Fibroblast of lung (primary cell): ENCODE data around the gene SDK1. TPM values are rescaled to one million over a fixed set of nuclear protein-coding genes. Genes with fewer than 3 reads are reported as not detected.

ENCODE experiments used
- DNase-seq, 2 donors: peaks; one replicate each; pipeline versions ENCODE4 v3.0.0 to v3.0.0-alpha.2; 2010; ENCODE audit warnings: low read depth in 2 of 2
- H2AFZ ChIP-seq: 2 replicates; pipeline ENCODE4 v1.5.1; 2012; ENCODE audit warnings: low read length, control low read depth, inconsistent platforms
- H3K27ac ChIP-seq: 2 replicates; pipeline ENCODE4 v1.5.1; 2011; ENCODE audit warnings: low read length, control low read depth; ENCODE audit not compliant: insufficient read depth
- H3K27me3 ChIP-seq: 2 replicates; pipeline ENCODE4 v1.5.1; 2011; ENCODE audit warnings: mild to moderate bottlenecking, low read length; ENCODE audit not compliant: control insufficient read depth, insufficient read depth
- H3K36me3 ChIP-seq: 2 replicates; pipeline ENCODE4 v1.5.1; 2011; ENCODE audit warnings: low read length; ENCODE audit not compliant: control insufficient read depth, insufficient read depth
- H3K4me1 ChIP-seq: 2 replicates; pipeline ENCODE4 v1.5.1; 2011; ENCODE audit warnings: low read length; ENCODE audit not compliant: control insufficient read depth, insufficient read depth; ENCODE audit errors: extremely low read depth
- H3K4me2 ChIP-seq: 2 replicates; pipeline ENCODE4 v1.5.1; 2011; ENCODE audit warnings: low read length, control low read depth; ENCODE audit not compliant: insufficient read depth; ENCODE audit errors: extremely low read depth
- H3K4me3 ChIP-seq, 4 experiments: fragments of 200-600 bp in 1 of 4; sonication (generic) in 1 of 4; replicated peaks in 1 of 4; 2 replicates each; pipeline ENCODE4 v1.5.1; 2011 to 2016; ENCODE audit warnings: low read length in 4 of 4, low read depth in 3 of 4, mild to moderate bottlenecking in 3 of 4, control low read depth in 2 of 4, inconsistent platforms in 1 of 4, mixed read lengths in 1 of 4; ENCODE audit not compliant: insufficient read depth in 1 of 4; ENCODE audit errors: control extremely low read depth in 1 of 4
- H3K79me2 ChIP-seq: 2 replicates; pipeline ENCODE4 v1.5.1; 2012; ENCODE audit warnings: mild to moderate bottlenecking, low read length, inconsistent platforms; ENCODE audit not compliant: control insufficient read depth, insufficient read depth
- H3K9ac ChIP-seq: 2 replicates; pipeline ENCODE4 v1.5.1; 2011; ENCODE audit warnings: mild to moderate bottlenecking, low read length, control low read depth; ENCODE audit not compliant: insufficient read depth
- H3K9me3 ChIP-seq: 2 replicates; pipeline ENCODE4 v1.5.1; 2012; ENCODE audit warnings: low read depth, low read length; ENCODE audit not compliant: control insufficient read depth, insufficient read depth
- H4K20me1 ChIP-seq: 2 replicates; pipeline ENCODE4 v1.5.1; 2011; ENCODE audit warnings: low read length; ENCODE audit not compliant: control insufficient read depth, insufficient read depth; ENCODE audit errors: extremely low read depth
- EZH2 ChIP-seq: IDR thresholded peaks from 2 replicates; pipeline ENCODE4 v1.5.1; 2012; ENCODE audit warnings: low read length, control low read depth, mild to moderate bottlenecking; ENCODE audit errors: missing control alignments
- polyA plus RNA-seq, 2 donors: library from polyadenylated mRNA; depleted of rRNA in 1 of 2; stranded (reverse) in 1 of 2; unstranded in 1 of 2; fragments of >200 nt; gene quantifications; 2 replicates each; pipeline ENCODE4 v1.2.1, GENCODE V29; 2011 to 2012; ENCODE audit warnings: missing spikeins in 1 of 2
- total RNA-seq: library from RNA; depleted of rRNA; stranded (reverse); fragments of >200 nt; gene quantifications from 2 replicates; pipeline ENCODE4 v1.2.1, GENCODE V29; 2014
- TF ChIP-seq, protein P1 (sequence below), 2 donors: IDR thresholded peaks in 1 of 2; conservative IDR thresholded peaks in 1 of 2; 1 replicate in 1 of 2; 2 replicates in 1 of 2; pipeline ENCODE4 v1.5.1; 2011 to 2012; ENCODE audit warnings: low read length in 2 of 2, control low read depth in 1 of 2, inconsistent platforms in 1 of 2, low read depth in 1 of 2, mild to moderate bottlenecking in 1 of 2

SDK1 gene
- total and polyA plus RNA-seq, 2 donors (not counting 1 experiment from before 2014, with no cell fraction given) = 1.0 to 8.6 TPM

DNA sequence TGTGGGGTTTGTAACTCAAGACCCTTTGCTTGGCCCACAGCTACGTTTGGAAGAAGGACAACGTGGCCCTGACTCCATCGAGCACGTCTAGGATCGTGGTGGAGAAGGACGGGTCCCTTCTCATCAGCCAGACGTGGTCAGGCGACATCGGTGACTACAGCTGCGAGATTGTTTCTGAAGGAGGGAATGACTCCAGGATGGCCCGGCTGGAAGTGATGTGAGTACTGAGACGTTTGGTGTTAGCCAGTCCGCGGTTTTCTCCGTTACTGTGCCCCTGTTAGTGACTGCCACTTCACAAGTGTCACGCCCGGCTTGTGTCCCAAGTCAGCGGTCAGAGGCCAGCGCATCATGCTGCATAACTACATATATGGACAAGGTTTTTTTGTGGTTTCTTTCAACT, 673.3 kb downstream of the SDK1 start:
- H3K27me3 ChIP-seq = no peaks in the 10 kb centered on the region
- H3K4me3 ChIP-seq = no peak overlapping the region
- TF ChIP-seq EZH2 = no peak
- H3K9ac ChIP-seq = no peak overlapping the region
- H3K79me2 ChIP-seq = no peaks in the 10 kb centered on the region
- H4K20me1 ChIP-seq = no peaks in the 10 kb centered on the region
- H2AFZ ChIP-seq = no peak overlapping the region
- H3K36me3 ChIP-seq = no peaks in the 10 kb centered on the region
- H3K27ac ChIP-seq = no peak overlapping the region
- H3K9me3 ChIP-seq = no peaks in the 10 kb centered on the region
- no peaks in the 10 kb centered on the region for H3K4me1 ChIP-seq
- H3K4me2 ChIP-seq = no peak overlapping the region
- DNase-seq = no peak

DNA sequence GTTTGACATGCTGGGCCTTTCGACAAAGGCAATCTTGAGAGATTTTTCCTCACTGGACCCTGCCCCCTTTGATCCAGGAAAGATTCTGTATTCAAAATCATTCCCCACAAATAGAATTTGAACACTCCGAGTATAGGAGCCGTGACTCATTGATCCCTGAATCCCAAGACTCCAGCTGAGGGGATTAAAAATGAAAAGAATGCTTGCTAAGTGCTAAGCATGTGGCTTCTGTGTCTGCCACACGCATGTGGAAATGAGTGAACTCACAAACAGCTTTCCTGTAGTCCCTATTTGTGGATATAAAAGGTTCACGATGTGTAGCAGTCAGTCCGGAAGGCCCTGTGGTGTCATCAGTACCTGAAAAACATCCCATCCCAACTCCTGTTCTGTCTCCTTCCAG, 674.3 kb downstream of the SDK1 start:
- no peak overlapping the region for H3K27ac ChIP-seq
- no peak overlapping the region for H3K4me2 ChIP-seq
- no peak for DNase-seq
- no peak overlapping the region for H3K9ac ChIP-seq
- no peaks in the 10 kb centered on the region for H3K4me1 ChIP-seq
- H3K27me3 ChIP-seq = no peaks in the 10 kb centered on the region
- H3K79me2 ChIP-seq = no peaks in the 10 kb centered on the region
- no peak overlapping the region for H2AFZ ChIP-seq
- no peaks in the 10 kb centered on the region for H3K9me3 ChIP-seq
- no peak overlapping the region for H3K4me3 ChIP-seq
- no peaks in the 10 kb centered on the region for H4K20me1 ChIP-seq
- TF ChIP-seq EZH2 = no peak
- TF ChIP-seq, protein P1, sequence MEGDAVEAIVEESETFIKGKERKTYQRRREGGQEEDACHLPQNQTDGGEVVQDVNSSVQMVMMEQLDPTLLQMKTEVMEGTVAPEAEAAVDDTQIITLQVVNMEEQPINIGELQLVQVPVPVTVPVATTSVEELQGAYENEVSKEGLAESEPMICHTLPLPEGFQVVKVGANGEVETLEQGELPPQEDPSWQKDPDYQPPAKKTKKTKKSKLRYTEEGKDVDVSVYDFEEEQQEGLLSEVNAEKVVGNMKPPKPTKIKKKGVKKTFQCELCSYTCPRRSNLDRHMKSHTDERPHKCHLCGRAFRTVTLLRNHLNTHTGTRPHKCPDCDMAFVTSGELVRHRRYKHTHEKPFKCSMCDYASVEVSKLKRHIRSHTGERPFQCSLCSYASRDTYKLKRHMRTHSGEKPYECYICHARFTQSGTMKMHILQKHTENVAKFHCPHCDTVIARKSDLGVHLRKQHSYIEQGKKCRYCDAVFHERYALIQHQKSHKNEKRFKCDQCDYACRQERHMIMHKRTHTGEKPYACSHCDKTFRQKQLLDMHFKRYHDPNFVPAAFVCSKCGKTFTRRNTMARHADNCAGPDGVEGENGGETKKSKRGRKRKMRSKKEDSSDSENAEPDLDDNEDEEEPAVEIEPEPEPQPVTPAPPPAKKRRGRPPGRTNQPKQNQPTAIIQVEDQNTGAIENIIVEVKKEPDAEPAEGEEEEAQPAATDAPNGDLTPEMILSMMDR (conservative IDR thresholded peaks at IDR 0.05 in 1 of 2, IDR thresholded peaks at IDR 0.05 in 1 of 2; ENCODE audit: low read depth in 1 of 2, low read length in 2 of 2) = no peak
- H3K36me3 ChIP-seq = no peaks in the 10 kb centered on the region

DNA sequence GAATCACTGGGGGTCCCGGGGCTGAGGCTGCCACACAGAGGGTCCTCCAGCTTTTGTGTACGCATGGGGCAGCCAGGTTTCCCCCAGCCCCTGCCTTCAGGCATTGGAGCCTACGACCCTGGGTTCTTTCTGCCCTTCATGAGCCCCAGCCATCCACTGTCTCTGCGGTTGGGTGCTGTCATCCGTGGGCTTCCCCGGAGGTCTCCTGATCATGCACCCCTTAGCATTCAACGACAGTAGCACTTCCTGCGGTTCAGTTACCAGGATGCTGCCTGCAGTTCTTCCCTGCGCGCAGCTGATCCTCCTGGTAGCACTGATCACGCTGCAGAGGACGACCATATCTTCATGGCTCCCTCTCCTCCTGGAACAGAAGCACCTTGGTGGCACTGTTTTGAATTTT, 676.3 kb downstream of the SDK1 start:
- Histone ChIP-seq H3K79me2 (no peaks in the 10 kb centered on the region), H3K27ac (no peak overlapping the region), H3K9me3 (no peaks in the 10 kb centered on the region), H2AFZ (no peak overlapping the region), H3K9ac (no peak overlapping the region), H3K4me2 (no peak overlapping the region), H3K36me3 (no peaks in the 10 kb centered on the region), H3K27me3 (no peaks in the 10 kb centered on the region), H3K4me1 (no peaks in the 10 kb centered on the region), H4K20me1 (no peaks in the 10 kb centered on the region), H3K4me3 (no peak overlapping the region)
- no peak for DNase-seq
- TF ChIP-seq EZH2 = no peak
- TF ChIP-seq, protein P1 (conservative IDR thresholded peaks at IDR 0.05 in 1 of 2, IDR thresholded peaks at IDR 0.05 in 1 of 2; ENCODE audit: low read depth in 1 of 2, low read length in 2 of 2) = no peak
